AG04450 (cell line): ENCODE data around the gene MXRA7. TPM values are rescaled to one million over a fixed set of nuclear protein-coding genes. Genes with fewer than 3 reads are reported as not detected.

ENCODE experiments used
- CTCF ChIA-PET: fragments of 300-600, 350-600 bp; formaldehyde crosslinking; extraction: SDS; loops from one replicate; lab custom pipeline; 2022; ENCODE audit warnings: antibody characterized with exemption, inconsistent platforms; lab: Charles Lee
- POLR2A ChIA-PET: fragments of 350-600 bp; formaldehyde crosslinking; extraction: SDS; loops from one replicate; lab custom pipeline; 2021; ENCODE audit warnings: antibody characterized with exemption, inconsistent platforms; lab: Yijun Ruan, JAX
- DNase-seq: peaks from one replicate; pipeline ENCODE4 v3.0.0-alpha.2; 2011; ENCODE audit warnings: low read depth, low spot score
- H3K27ac ChIP-seq: one replicate; pipeline ENCODE4 v1.5.1; 2012; ENCODE audit warnings: low read depth, low read length, control low read depth
- H3K27me3 ChIP-seq: one replicate; pipeline ENCODE4 v1.6.0; 2012; ENCODE audit warnings: low read length; ENCODE audit not compliant: control insufficient read depth, insufficient read depth
- H3K4me3 ChIP-seq: 2 replicates; pipeline ENCODE4 v1.5.1; 2011; ENCODE audit warnings: mild to moderate bottlenecking, low read depth, low read length, control low read depth
- H3K9me3 ChIP-seq: 2 replicates; pipeline ENCODE4 v1.5.1; 2012; ENCODE audit warnings: low read length; ENCODE audit not compliant: control insufficient read depth, insufficient read depth
- CTCF ChIP-seq: IDR thresholded peaks from 2 replicates; pipeline ENCODE4 v1.5.1; 2011; ENCODE audit warnings: low read depth, low read length, control low read depth, inconsistent platforms
- polyA plus RNA-seq: library from polyadenylated mRNA; depleted of rRNA; stranded (reverse); fragments of >200 nt; gene quantifications from 2 replicates; pipeline ENCODE4 v1.2.3, GENCODE V29; 2011

The MXRA7 gene
- polyA plus RNA-seq, 1 experiment, result 222 TPM

- ChIA-PET POLR2A (no interaction called here), CTCF (interaction anchor here (0.9 to 3.1 kb wide), 2 partner anchors 12 to 180 kb away, joined by 5 to 18 read pairs; no protein-coding TSS in a partner anchor)
- H3K27ac ChIP-seq, result no peak overlapping the region
- no peak overlapping the region for H3K4me3 ChIP-seq
- no peak for DNase-seq
- no peaks in the 10 kb centered on the region for H3K27me3 ChIP-seq
- H3K9me3 ChIP-seq, result no peaks in the 10 kb centered on the region
- no peak for TF ChIP-seq CTCF
Observed at GRCh38 chr17:76702941-76703637, 7.7 kb downstream of the MXRA7 start.

GRCh38 chr17:76702076-76702475 lies 8.7 kb downstream of the MXRA7 start:
- no peaks in the 10 kb centered on the region for H3K27me3 ChIP-seq
- no peak for DNase-seq
- peak overlapping the region; percentile 61 for H3K27ac ChIP-seq
- no peak overlapping the region for H3K4me3 ChIP-seq
- POLR2A ChIA-PET, result interaction anchor here (0.9 kb wide), 1 partner anchor 8 kb away, joined by 4 read pairs; no protein-coding TSS in a partner anchor
- CTCF ChIA-PET, result interaction anchor here (1.0 to 1.8 kb wide), 2 partner anchors 20 to 78 kb away, joined by 4 to 5 read pairs; no protein-coding TSS in a partner anchor
- no peak for TF ChIP-seq CTCF
- H3K9me3 ChIP-seq, result no peaks in the 10 kb centered on the region

- Histone ChIP-seq H3K27ac (peak overlapping the region; percentile 61), H3K9me3 (no peaks in the 10 kb centered on the region), H3K27me3 (no peaks in the 10 kb centered on the region), H3K4me3 (peak overlapping the region; percentile 54)
- POLR2A ChIA-PET, result interaction anchor here (0.5 to 1.7 kb wide), 3 partner anchors 8 to 558 kb away, joined by 3 to 4 read pairs (median 4); no protein-coding TSS in a partner anchor
- TF ChIP-seq CTCF, result no peak
- no peak for DNase-seq
- CTCF ChIA-PET, result interaction anchor here (1.0 to 1.8 kb wide), 2 partner anchors 20 to 77 kb away, joined by 4 to 5 read pairs; no protein-coding TSS in a partner anchor
Observed at GRCh38 chr17:76701471-76701967, 9.2 kb downstream of the MXRA7 start.

- peak overlapping the region; percentile 97 for H3K27ac ChIP-seq
- no peaks in the 10 kb centered on the region for H3K27me3 ChIP-seq
- no peaks in the 10 kb centered on the region for H3K9me3 ChIP-seq
- DNase-seq, result peak; percentile 57
- ChIA-PET POLR2A (interaction anchor here (0.5 to 1.7 kb wide), 3 partner anchors 9 to 557 kb away, joined by 3 to 4 read pairs (median 4); no protein-coding TSS in a partner anchor), CTCF (interaction anchor here (1.0 to 1.8 kb wide), 2 partner anchors 19 to 77 kb away, joined by 4 to 5 read pairs; no protein-coding TSS in a partner anchor)
- no peak for TF ChIP-seq CTCF
- H3K4me3 ChIP-seq, result peak overlapping the region; percentile 54
Observed at GRCh38 chr17:76700617-76701470, 9.9 kb downstream of the MXRA7 start.
